Prostate gland (tissue), 2 donors: ENCODE results near the gene VPS13D. TPM values are rescaled to one million over a fixed set of nuclear protein-coding genes. Genes with fewer than 3 reads are reported as not detected.

Source experiments
- DNase-seq: peaks from one replicate; pipeline ENCODE4 v3.0.0-alpha.2; 2019; ENCODE audit warnings: low spot score
- H3K27ac ChIP-seq, 2 donors: fragments of 200-600 bp; sonication (generic); 2 replicates each; pipeline ENCODE4 v1.5.1; 2017 to 2019
- H3K27me3 ChIP-seq: fragments of 200-600 bp; sonication (generic); replicated peaks from 2 replicates; pipeline ENCODE4 v1.5.1; 2019; ENCODE audit not compliant: insufficient read depth
- H3K36me3 ChIP-seq, 2 donors: fragments of 200-600 bp; sonication (generic); 1 replicate in 1 of 2; 2 replicates in 1 of 2; pipeline versions ENCODE4 v1.5.1 to v1.8.1; 2017 to 2019
- H3K4me1 ChIP-seq: fragments of 200-600 bp; sonication (generic); replicated peaks from 2 replicates; pipeline ENCODE4 v1.5.1; 2019
- H3K4me3 ChIP-seq, 2 donors: fragments of 200-600 bp; sonication (generic); 2 replicates each; pipeline ENCODE4 v1.5.1; 2017 to 2019
- H3K9me3 ChIP-seq: fragments of 200-600 bp; sonication (generic); 2 replicates; pipeline ENCODE4 v1.5.1; 2017
- POLR2A ChIP-seq: fragments of 450-650 bp; IDR thresholded peaks from one replicate; pipeline ENCODE4 v1.6.1; 2016; ENCODE audit warnings: antibody characterized with exemption, mild to moderate bottlenecking
- POLR2AphosphoS5 ChIP-seq: sonication (generic); formaldehyde crosslinking; IDR thresholded peaks from one replicate; pipeline ENCODE4 v1.6.1; 2017; ENCODE audit warnings: antibody characterized with exemption
- WGBS: methylation state at CpG from one replicate; pipeline ENCODE4 v1.1.5; 2018; 5-methylcytosine and 5-hydroxymethylcytosine counted together
- intact Hi-C: fragments of 100-400 bp; cut with DNase I; formaldehyde crosslinking; loops from one replicate; pipeline ENCODE4 v1.14.2; 2022
- total RNA-seq, 2 donors: library from RNA; depleted of rRNA; stranded (reverse); fragments of >200 nt; gene quantifications; one replicate each; pipeline ENCODE4 v1.1.0, GENCODE V29; 2016
- TF ChIP-seq, protein P1 (sequence below), 4 experiments: fragments of 200-600 bp in 2 of 4; fragments of 450-650 bp in 2 of 4; sonication (generic) in 2 of 4; IDR thresholded peaks; 1 replicate in 3 of 4; 2 replicates in 1 of 4; pipeline ENCODE4 v1.5.1; 2016 to 2019; ENCODE audit warnings: antibody characterized with exemption in 4 of 4, mild to moderate bottlenecking in 2 of 4, moderate library complexity in 2 of 4

The VPS13D gene
- total RNA-seq, 2 donors from 2014 or later = 60.7 to 80.8 TPM

DNA sequence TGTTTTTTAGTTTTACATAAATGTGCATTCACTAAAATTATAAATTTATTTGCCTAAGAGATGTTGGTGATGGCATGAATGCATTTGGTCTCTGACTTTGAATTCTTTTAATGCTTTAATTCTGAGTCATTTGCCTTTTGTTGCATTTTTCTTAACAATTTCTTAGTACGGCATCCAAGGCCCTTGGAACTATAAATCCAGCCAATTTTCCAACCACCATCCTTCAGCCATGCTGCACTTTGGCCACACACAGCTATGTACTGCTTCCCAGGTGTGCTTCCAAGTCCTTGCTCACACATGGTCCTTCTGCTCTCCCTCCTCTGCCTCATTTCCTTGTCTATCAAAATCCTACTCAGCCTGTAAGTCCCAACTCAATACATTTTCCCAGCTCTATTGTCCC is 227.1 kb downstream of the VPS13D start:
- H3K36me3 ChIP-seq = no peaks in the 10 kb centered on the region
- H3K4me1 ChIP-seq = peaks cover 34% of the 10 kb centered on the region
- intact Hi-C loops = no loop called here
- no peaks in the 10 kb centered on the region for H3K9me3 ChIP-seq
- no peaks in the 10 kb centered on the region for H3K27me3 ChIP-seq
- no peak for TF ChIP-seq POLR2AphosphoS5
- no peak for TF ChIP-seq POLR2A
- TF ChIP-seq, protein P1, sequence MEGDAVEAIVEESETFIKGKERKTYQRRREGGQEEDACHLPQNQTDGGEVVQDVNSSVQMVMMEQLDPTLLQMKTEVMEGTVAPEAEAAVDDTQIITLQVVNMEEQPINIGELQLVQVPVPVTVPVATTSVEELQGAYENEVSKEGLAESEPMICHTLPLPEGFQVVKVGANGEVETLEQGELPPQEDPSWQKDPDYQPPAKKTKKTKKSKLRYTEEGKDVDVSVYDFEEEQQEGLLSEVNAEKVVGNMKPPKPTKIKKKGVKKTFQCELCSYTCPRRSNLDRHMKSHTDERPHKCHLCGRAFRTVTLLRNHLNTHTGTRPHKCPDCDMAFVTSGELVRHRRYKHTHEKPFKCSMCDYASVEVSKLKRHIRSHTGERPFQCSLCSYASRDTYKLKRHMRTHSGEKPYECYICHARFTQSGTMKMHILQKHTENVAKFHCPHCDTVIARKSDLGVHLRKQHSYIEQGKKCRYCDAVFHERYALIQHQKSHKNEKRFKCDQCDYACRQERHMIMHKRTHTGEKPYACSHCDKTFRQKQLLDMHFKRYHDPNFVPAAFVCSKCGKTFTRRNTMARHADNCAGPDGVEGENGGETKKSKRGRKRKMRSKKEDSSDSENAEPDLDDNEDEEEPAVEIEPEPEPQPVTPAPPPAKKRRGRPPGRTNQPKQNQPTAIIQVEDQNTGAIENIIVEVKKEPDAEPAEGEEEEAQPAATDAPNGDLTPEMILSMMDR (IDR thresholded peaks at IDR 0.05) = no peak
- H3K4me3 ChIP-seq = no peak overlapping the region
- DNase-seq = no peak
- H3K27ac ChIP-seq = peak overlapping the region; percentile 2 to 40
- 43% methylated on average over 1 of the region's 1 CpG for WGBS

DNA sequence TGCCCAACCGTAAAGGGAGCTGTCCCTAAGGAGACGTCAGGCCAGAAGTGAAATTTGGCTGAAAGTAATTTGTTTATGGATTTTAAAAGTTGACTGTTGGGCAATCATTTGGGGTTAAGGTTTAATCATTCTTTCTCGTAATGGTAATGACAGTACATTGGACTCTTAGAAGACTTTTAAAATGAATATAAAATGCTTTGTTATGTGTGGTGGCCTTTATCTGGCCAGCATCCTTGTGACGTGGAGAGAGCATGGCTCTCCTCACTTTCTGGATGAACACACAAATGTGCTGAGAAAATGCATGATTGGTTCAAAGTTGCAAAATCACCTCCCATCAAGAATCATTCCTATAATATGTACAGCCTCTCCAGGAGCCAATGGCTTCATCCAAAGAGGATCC is 227.9 kb downstream of the VPS13D start:
- Histone ChIP-seq H3K27ac (peak overlapping the region; percentile 40 to 45), H3K27me3 (no peaks in the 10 kb centered on the region), H3K9me3 (no peaks in the 10 kb centered on the region), H3K36me3 (no peaks in the 10 kb centered on the region), H3K4me1 (peaks cover 35% of the 10 kb centered on the region), H3K4me3 (no peak overlapping the region)
- 47% methylated on average over 4 of the region's 4 CpGs for WGBS
- no peak for DNase-seq
- no peak for TF ChIP-seq POLR2AphosphoS5
- TF ChIP-seq, protein P1 (IDR thresholded peaks at IDR 0.05) = no peak
- no peak for TF ChIP-seq POLR2A
- intact Hi-C loops = no loop called here

DNA sequence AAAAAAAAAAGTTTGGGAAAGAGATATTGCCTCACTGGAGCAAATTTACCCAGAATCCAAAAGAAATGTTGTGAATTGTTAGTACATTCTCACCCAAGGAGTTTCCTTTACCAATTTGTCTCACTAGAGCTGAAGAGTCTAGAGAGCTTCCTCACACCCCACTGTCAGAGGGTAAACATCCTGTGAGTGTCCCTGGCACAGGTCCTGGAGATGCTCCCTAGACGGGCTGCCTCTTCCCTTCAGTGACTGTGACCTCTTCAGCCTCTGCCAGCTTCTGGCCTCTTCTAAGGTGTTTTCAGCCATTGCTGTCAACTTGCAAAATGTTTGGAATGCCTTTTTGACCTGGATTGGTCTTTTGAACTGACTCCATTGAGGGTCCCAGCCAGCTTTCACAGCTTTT is 228.7 kb downstream of the VPS13D start:
- H3K27me3 ChIP-seq = no peaks in the 10 kb centered on the region
- no peak for DNase-seq
- no peak overlapping the region for H3K4me3 ChIP-seq
- intact Hi-C loops = no loop called here
- WGBS = 21% methylated on average over 1 of the region's 1 CpG
- TF ChIP-seq, protein P1 (IDR thresholded peaks at IDR 0.05) = no peak
- TF ChIP-seq POLR2AphosphoS5 (no peak), POLR2A (no peak)
- no peaks in the 10 kb centered on the region for H3K9me3 ChIP-seq
- no peaks in the 10 kb centered on the region for H3K36me3 ChIP-seq
- peak overlapping the region; percentile 11 to 45 for H3K27ac ChIP-seq
- H3K4me1 ChIP-seq = peaks cover 33% of the 10 kb centered on the region

DNA sequence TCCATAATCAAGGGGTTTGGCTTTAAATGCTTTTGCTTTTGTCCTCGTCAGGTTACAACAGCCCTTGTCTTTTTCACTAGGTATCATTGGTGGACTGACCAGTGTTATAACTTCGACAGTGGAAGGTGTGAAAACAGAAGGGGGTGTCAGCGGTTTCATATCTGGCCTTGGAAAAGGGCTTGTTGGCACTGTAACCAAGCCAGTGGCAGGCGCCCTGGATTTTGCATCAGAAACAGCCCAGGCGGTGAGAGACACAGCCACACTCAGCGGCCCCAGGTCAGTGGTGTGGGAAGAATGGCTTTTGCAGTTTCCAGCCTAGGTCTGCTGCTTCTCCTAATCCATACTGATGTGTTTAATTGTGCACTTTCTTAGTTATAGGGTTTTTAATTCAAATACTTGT is 230.3 kb downstream of the VPS13D start:
- no peaks in the 10 kb centered on the region for H3K36me3 ChIP-seq
- DNase-seq = no peak
- H3K4me3 ChIP-seq = no peak overlapping the region
- intact Hi-C loops = no loop called here
- no peaks in the 10 kb centered on the region for H3K27me3 ChIP-seq
- TF ChIP-seq POLR2AphosphoS5 (no peak), POLR2A (no peak)
- TF ChIP-seq, protein P1 (IDR thresholded peaks at IDR 0.05) = no peak
- H3K4me1 ChIP-seq = peaks cover 39% of the 10 kb centered on the region
- WGBS = 69% methylated on average over 6 of the region's 6 CpGs
- no peaks in the 10 kb centered on the region for H3K9me3 ChIP-seq
- peak overlapping the region; percentile 68 to 76 for H3K27ac ChIP-seq

DNA sequence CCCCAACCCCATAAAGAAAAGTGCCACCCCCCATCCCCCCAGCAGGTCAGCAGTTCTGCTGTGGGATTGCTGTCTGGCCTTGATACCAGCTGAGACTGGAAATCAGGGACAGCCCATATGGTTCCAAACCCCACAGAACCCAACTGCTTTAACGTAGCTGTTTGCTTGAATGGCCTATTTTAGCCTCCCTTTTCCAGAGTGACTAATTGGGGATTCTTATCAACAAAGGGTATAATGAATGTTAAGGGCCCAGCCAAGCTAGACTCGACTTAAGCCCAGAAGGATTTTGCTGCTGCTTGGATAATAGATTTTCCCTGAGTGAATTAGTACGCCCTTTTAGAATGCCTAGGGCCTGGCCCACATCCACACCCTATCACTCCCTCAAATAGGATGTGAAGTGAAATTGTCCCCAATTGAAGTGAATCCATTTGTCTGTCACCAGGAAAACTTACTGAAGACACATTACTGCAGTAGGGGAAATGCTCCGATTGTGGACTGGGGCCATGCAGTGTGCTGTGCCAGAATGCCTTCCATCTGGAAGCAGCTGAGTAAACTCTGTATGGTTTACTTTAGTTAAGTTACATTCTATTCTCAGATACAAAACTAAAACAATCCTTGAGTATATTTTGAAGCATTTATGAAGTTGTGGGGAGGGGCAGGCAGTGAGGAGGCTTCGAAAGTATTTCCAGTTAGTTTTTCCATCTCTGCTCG is 231.2 kb downstream of the VPS13D start:
- H3K27ac ChIP-seq = peak overlapping the region; percentile 68 to 76
- H3K9me3 ChIP-seq = no peaks in the 10 kb centered on the region
- intact Hi-C loops = no loop called here
- peak; percentile 76 for DNase-seq
- H3K27me3 ChIP-seq = no peaks in the 10 kb centered on the region
- WGBS = 14% methylated on average over 6 of the region's 6 CpGs
- TF ChIP-seq POLR2AphosphoS5 = peak; percentile 85
- no peak for TF ChIP-seq POLR2A
- no peak overlapping the region for H3K4me3 ChIP-seq
- peaks cover 39% of the 10 kb centered on the region for H3K4me1 ChIP-seq
- H3K36me3 ChIP-seq = no peaks in the 10 kb centered on the region
